IPS DF 6.9 (cell line): ENCODE measurements around the gene TMEM167B.

Experiments used
- DNase-seq: peaks from one replicate; pipeline ENCODE4 v3.0.0-alpha.2; 2013; ENCODE audit warnings: low read depth, low spot score
- H3K27ac ChIP-seq: one replicate; pipeline ENCODE4 v1.5.1; 2013; ENCODE audit warnings: low read length, control low read depth
- H3K27me3 ChIP-seq: 2 replicates; pipeline ENCODE4 v1.6.1; 2013; ENCODE audit warnings: mild to moderate bottlenecking, low read length; ENCODE audit not compliant: control insufficient read depth, insufficient read depth
- H3K36me3 ChIP-seq: 2 replicates; pipeline ENCODE4 v1.6.1; 2013; ENCODE audit warnings: low read length; ENCODE audit not compliant: control insufficient read depth, insufficient read depth
- H3K4me1 ChIP-seq: 2 replicates; pipeline ENCODE4 v1.6.1; 2013; ENCODE audit warnings: low read length; ENCODE audit not compliant: control insufficient read depth, insufficient read depth
- H3K4me3 ChIP-seq: 2 replicates; pipeline ENCODE4 v1.5.1; 2013; ENCODE audit warnings: mild to moderate bottlenecking, low read length
- H3K9me3 ChIP-seq: 2 replicates; pipeline ENCODE4 v1.6.1; 2013; ENCODE audit warnings: low read length, inconsistent platforms; ENCODE audit not compliant: control insufficient read depth, insufficient read depth
- WGBS: extraction: QIAGEN DNeasy Blood & Tissue Kit; methylation state at CpG from one replicate; pipeline ENCODE4 v1.1.7; 2013; ENCODE audit warnings: mixed read lengths, missing lambda C conversion rate; ENCODE audit not compliant: insufficient read length, insufficient coverage; 5-methylcytosine and 5-hydroxymethylcytosine counted together

The TMEM167B gene

GRCh38 chr1:109080441-109081082 is 10.0 kb upstream of the TMEM167B start:
- DNase-seq: no peak
- no peaks in the 10 kb centered on the region for H3K27me3 ChIP-seq
- WGBS: no CpG with 5 or more reads among the region's 5 CpGs
- no peaks in the 10 kb centered on the region for H3K36me3 ChIP-seq
- no peak overlapping the region for H3K4me3 ChIP-seq
- no peaks in the 10 kb centered on the region; the same call in 1 of the 2 replicates for H3K4me1 ChIP-seq
- no peak overlapping the region for H3K27ac ChIP-seq
- no peaks in the 10 kb centered on the region for H3K9me3 ChIP-seq

GRCh38 chr1:109083501-109083900 is 7.1 kb upstream of the TMEM167B start:
- H3K27me3 ChIP-seq: no peaks in the 10 kb centered on the region
- H3K27ac ChIP-seq: no peak overlapping the region
- no peak for DNase-seq
- no peaks in the 10 kb centered on the region; the same call in 1 of the 2 replicates for H3K4me1 ChIP-seq
- no peak overlapping the region for H3K4me3 ChIP-seq
- WGBS: no CpG with 5 or more reads among the region's 3 CpGs
- no peaks in the 10 kb centered on the region for H3K36me3 ChIP-seq
- H3K9me3 ChIP-seq: no peaks in the 10 kb centered on the region

- no peak overlapping the region for H3K27ac ChIP-seq
- no peaks in the 10 kb centered on the region for H3K27me3 ChIP-seq
- H3K36me3 ChIP-seq: no peaks in the 10 kb centered on the region
- no peaks in the 10 kb centered on the region; the same call in 1 of the 2 replicates for H3K4me1 ChIP-seq
- DNase-seq: no peak
- no peak overlapping the region for H3K4me3 ChIP-seq
- WGBS: no CpG with 5 or more reads among the region's 1 CpG
- H3K9me3 ChIP-seq: no peaks in the 10 kb centered on the region
Observed at GRCh38 chr1:109083923-109084322, 6.6 kb upstream of the TMEM167B start.

GRCh38 chr1:109084563-109085517 is 5.7 kb upstream of the TMEM167B start:
- Histone ChIP-seq H3K27ac (no peak overlapping the region), H3K27me3 (no peaks in the 10 kb centered on the region), H3K36me3 (no peaks in the 10 kb centered on the region), H3K4me1 (no peaks in the 10 kb centered on the region; the same call in 1 of the 2 replicates), H3K4me3 (no peak overlapping the region), H3K9me3 (no peaks in the 10 kb centered on the region)
- no CpG with 5 or more reads among the region's 13 CpGs for WGBS
- no peak for DNase-seq

GRCh38 chr1:109089242-109090015 is 1.1 kb upstream of the TMEM167B start:
- Histone ChIP-seq H3K4me3 (no peak overlapping the region), H3K4me1 (no peaks in the 10 kb centered on the region), H3K27me3 (no peaks in the 10 kb centered on the region), H3K27ac (no peak overlapping the region), H3K36me3 (peaks cover under 1% of the 10 kb centered on the region; the same call in 1 of the 2 replicates), H3K9me3 (no peaks in the 10 kb centered on the region)
- no CpG with 5 or more reads among the region's 31 CpGs for WGBS
- DNase-seq: no peak

- no peak overlapping the region for H3K27ac ChIP-seq
Observed at GRCh38 chr1:109091078-109091838, 694 bp downstream of the TMEM167B start.

GRCh38 chr1:109091839-109092193 is 1.3 kb downstream of the TMEM167B start:
- WGBS: no CpG with 5 or more reads among the region's 1 CpG
- no peaks in the 10 kb centered on the region for H3K27me3 ChIP-seq
- no peaks in the 10 kb centered on the region for H3K4me1 ChIP-seq
- H3K36me3 ChIP-seq: peaks cover 2% of the 10 kb centered on the region; the same call in 1 of the 2 replicates
- no peak overlapping the region for H3K4me3 ChIP-seq
- no peak overlapping the region for H3K27ac ChIP-seq
- H3K9me3 ChIP-seq: no peaks in the 10 kb centered on the region
- no peak for DNase-seq

More at GRCh38 chr1:109091078-109091838, 694 bp downstream of the TMEM167B start:
- H3K4me3 ChIP-seq: peak overlapping the region; percentile 67; the same call in 1 of the 2 replicates
- H3K27me3 ChIP-seq: no peaks in the 10 kb centered on the region
- no CpG with 5 or more reads among the region's 13 CpGs for WGBS
- no peak for DNase-seq
- no peaks in the 10 kb centered on the region for H3K9me3 ChIP-seq
- no peaks in the 10 kb centered on the region for H3K4me1 ChIP-seq
- peaks cover 2% of the 10 kb centered on the region; the same call in 1 of the 2 replicates for H3K36me3 ChIP-seq

GRCh38 chr1:109094377-109094803 is 3.8 kb downstream of the TMEM167B start:
- Histone ChIP-seq H3K9me3 (no peaks in the 10 kb centered on the region), H3K4me3 (no peak overlapping the region), H3K36me3 (peaks cover 2% of the 10 kb centered on the region; the same call in 1 of the 2 replicates), H3K4me1 (no peaks in the 10 kb centered on the region), H3K27ac (no peak overlapping the region), H3K27me3 (no peaks in the 10 kb centered on the region)
- no CpG with 5 or more reads among the region's 7 CpGs for WGBS
- no peak for DNase-seq

- Histone ChIP-seq H3K4me1 (0 out of 2 replicates have a peak, but pooled peaks cover 1% of the 10 kb centered on the region), H3K9me3 (no peaks in the 10 kb centered on the region), H3K27me3 (no peaks in the 10 kb centered on the region), H3K4me3 (no peak overlapping the region), H3K36me3 (peaks cover 2% of the 10 kb centered on the region; the same call in 1 of the 2 replicates), H3K27ac (no peak overlapping the region)
- no CpG with 5 or more reads among the region's 1 CpG for WGBS
- no peak for DNase-seq
Observed at GRCh38 chr1:109094871-109095270, 4.3 kb downstream of the TMEM167B start.
